HepG2 (cell line): Measurements from ENCODE around the gene FNDC4. TPM values are rescaled to one million over a fixed set of nuclear protein-coding genes. Genes with fewer than 3 reads are reported as not detected.

Source experiments
- ATAC-seq: fragments of 200-7000 bp; cut with Tn5 transposase; 3 replicates; pipeline ENCODE4 v1.9.1; 2020; ENCODE audit warnings: mild to moderate bottlenecking, moderate library complexity
- BruUV-seq: library from RNA; stranded (reverse); fragments of 400-500 nt; replicated peaks from 2 replicates; lab custom pipeline; 2021; lab: Mats Ljungman, UMichigan
- CTCF ChIA-PET: fragments of 300-600 bp; formaldehyde crosslinking; extraction: SDS; loops from one replicate; lab custom pipeline; 2021; ENCODE audit warnings: low total read pairs, inconsistent platforms, low intra/inter-chr PET ratio; lab: Yijun Ruan, JAX
- POLR2A ChIA-PET: fragments of 350-600 bp; sonication (Branson Sonifier 250); formaldehyde crosslinking; loops from one replicate; lab custom pipeline; 2020; ENCODE audit warnings: antibody characterized with exemption, inconsistent platforms; lab: Yijun Ruan, JAX
- DNase-seq: peaks from one replicate; pipeline ENCODE4 v3.0.0-alpha.2; 2015; ENCODE audit warnings: low spot score
- FAIRE-seq: peaks from 3 replicates; lab custom pipeline; 2011; peaks lifted over from hg19 to GRCh38; lab: Jason Lieb, UNC
- H2AFZ ChIP-seq: one replicate; pipeline ENCODE4 v1.6.1; 2011; ENCODE audit warnings: low read length, inconsistent platforms
- H3K27ac ChIP-seq: fragments of 300-600 bp; 3 replicates; pipeline ENCODE4 v1.8.0; 2011; ENCODE audit warnings: mixed run types, mild to moderate bottlenecking, mixed read lengths, low read length, inconsistent platforms; ENCODE audit not compliant: insufficient read depth; ENCODE audit errors: extremely low read length
- H3K27me3 ChIP-seq, 2 experiments: fragments of 200-600 bp in 1 of 2; 2 replicates in 1 of 2; 3 replicates in 1 of 2; pipeline versions ENCODE4 v1.6.0 to v1.8.0; 2011; ENCODE audit warnings: low read length in 2 of 2, mild to moderate bottlenecking in 2 of 2, moderate library complexity in 2 of 2, inconsistent platforms in 1 of 2; ENCODE audit not compliant: insufficient read depth in 2 of 2, control insufficient read depth in 1 of 2
- H3K36me3 ChIP-seq, 2 experiments: fragments of 200-600 bp in 1 of 2; replicated peaks in 1 of 2; 2 replicates in 1 of 2; 3 replicates in 1 of 2; pipeline versions ENCODE4 v1.5.1 to v1.8.0; 2011; ENCODE audit warnings: low read length in 2 of 2, inconsistent platforms in 1 of 2; ENCODE audit not compliant: insufficient read depth in 2 of 2, control insufficient read depth in 1 of 2
- H3K4me1 ChIP-seq: 2 replicates; pipeline ENCODE4 v1.5.1; 2012; ENCODE audit warnings: low read length, inconsistent platforms; ENCODE audit not compliant: insufficient read depth
- H3K4me2 ChIP-seq: 2 replicates; pipeline ENCODE4 v1.6.0; 2011; ENCODE audit warnings: low read depth, low read length, inconsistent platforms
- H3K4me3 ChIP-seq, 3 experiments: fragments of 200-600 bp in 1 of 3; sonication (generic), shearing (Covaris generic) in 1 of 3; replicated peaks in 1 of 3; 2 replicates each; pipeline ENCODE4 v1.5.1; 2011 to 2016; ENCODE audit warnings: low read length in 3 of 3, inconsistent platforms in 2 of 3, low read depth in 2 of 3, mild to moderate bottlenecking in 2 of 3, control low read depth in 1 of 3, mixed read lengths in 1 of 3; ENCODE audit not compliant: insufficient read depth in 1 of 3
- H3K79me2 ChIP-seq: one replicate; pipeline ENCODE4 v1.6.1; 2011; ENCODE audit warnings: low read length, inconsistent platforms; ENCODE audit not compliant: insufficient read depth
- H3K9ac ChIP-seq: 2 replicates; pipeline ENCODE4 v1.6.0; 2011; ENCODE audit warnings: mild to moderate bottlenecking, low read depth, low read length, inconsistent platforms; ENCODE audit not compliant: insufficient read depth
- H3K9me3 ChIP-seq: 2 replicates; pipeline ENCODE4 v1.5.1; 2012; ENCODE audit warnings: mild to moderate bottlenecking, low read length
- H4K20me1 ChIP-seq: 2 replicates; pipeline ENCODE4 v1.6.0; 2011; ENCODE audit warnings: inconsistent platforms, mild to moderate bottlenecking, low read length, moderate library complexity; ENCODE audit not compliant: insufficient read depth
- ARID3A ChIP-seq: IDR thresholded peaks from 2 replicates; pipeline ENCODE4 v1.6.1; 2012; ENCODE audit warnings: low read depth, low read length, improper control_type of control experiment
- ATAD3A ChIP-seq: sonication (generic); formaldehyde crosslinking; IDR thresholded peaks from 2 replicates; pipeline ENCODE4 v1.4.0; 2020; ENCODE audit warnings: missing genetic modification reagents
- ATF7-NPFF ChIP-seq: sonication (generic); formaldehyde crosslinking; IDR thresholded peaks from 2 replicates; pipeline ENCODE4 v1.8.1; 2023; ENCODE audit warnings: mild to moderate bottlenecking, low read depth, missing genetic modification reagents, moderate library complexity
- CHD2 ChIP-seq: IDR thresholded peaks from 2 replicates; pipeline ENCODE4 v1.6.1; 2011; ENCODE audit warnings: low read depth, low read length, improper control_type of control experiment
- TBP ChIP-seq: sonication (generic); formaldehyde crosslinking; IDR thresholded peaks from 2 replicates; pipeline ENCODE4 v1.5.0; 2020; ENCODE audit warnings: missing genetic modification reagents
- TFE3 ChIP-seq: IDR thresholded peaks from 2 replicates; pipeline ENCODE4 v1.6.1; 2016
- TRAFD1 ChIP-seq: sonication (generic); formaldehyde crosslinking; IDR thresholded peaks from 2 replicates; pipeline ENCODE4 v1.5.1; 2020; ENCODE audit warnings: missing genetic modification reagents, mild to moderate bottlenecking, borderline replicate concordance
- ZBTB25 ChIP-seq: IDR thresholded peaks from 2 replicates; pipeline ENCODE4 v1.6.1; 2018; ENCODE audit warnings: missing genetic modification reagents
- ZNF484 ChIP-seq: sonication (generic); formaldehyde crosslinking; IDR thresholded peaks from 2 replicates; pipeline ENCODE4 v1.5.1; 2020; ENCODE audit warnings: mild to moderate bottlenecking, low read depth, missing genetic modification reagents, borderline replicate concordance
- ZNF609 ChIP-seq: sonication (generic); formaldehyde crosslinking; IDR thresholded peaks from 2 replicates; pipeline ENCODE4 v1.4.0; 2020; ENCODE audit warnings: mild to moderate bottlenecking, missing genetic modification reagents, borderline replicate concordance
- ZNF619 ChIP-seq: sonication (generic); formaldehyde crosslinking; IDR thresholded peaks from 2 replicates; pipeline ENCODE4 v1.4.0; 2020; ENCODE audit warnings: mild to moderate bottlenecking, missing genetic modification reagents
- ZNF879 ChIP-seq: sonication (generic); formaldehyde crosslinking; IDR thresholded peaks from 2 replicates; pipeline ENCODE4 v1.8.1; 2023; ENCODE audit warnings: missing genetic modification reagents
- ZSCAN30 ChIP-seq: sonication (generic); formaldehyde crosslinking; IDR thresholded peaks from 2 replicates; pipeline ENCODE4 v1.5.0; 2020; ENCODE audit warnings: mild to moderate bottlenecking, missing genetic modification reagents
- WGBS: methylation state at CpG from one replicate; pipeline ENCODE4 v1.1.6; 2017; ENCODE audit warnings: low lambda C conversion rate; 5-methylcytosine and 5-hydroxymethylcytosine counted together
- in situ Hi-C: cut with HindIII; loops from 2 replicates; pipeline ENCODE4 v1.10.0; 2017; ENCODE audit warnings: low pct_unique_long_range_greater_than_20kb; ENCODE audit not compliant: extremely low pct_ligation_motif_present
- intact Hi-C: fragments of 100-400 bp; cut with micrococcal nuclease; formaldehyde crosslinking; loops from one replicate; pipeline ENCODE4 v1.10.0; 2022; ENCODE audit not compliant: unreplicated experiment
- polyA plus RNA-seq, 8 experiments: library from polyadenylated mRNA; depleted of rRNA in 3 of 8; stranded (reverse) in 7 of 8; unstranded in 1 of 8; fragments of >200 nt; fragmentation: Illumina TruSeq in 4 of 8; extraction: Trizol in 4 of 8; gene quantifications; 2 replicates each; pipeline versions ENCODE4 v1.2.1 to v1.2.3, GENCODE V29; 2011 to 2016; ENCODE audit warnings: low read depth in 4 of 8, missing spikeins in 1 of 8, mixed read lengths in 1 of 8; ENCODE audit not compliant: insufficient read depth in 1 of 8
- total RNA-seq, 5 experiments: library from RNA; depleted of rRNA; stranded (reverse); fragments of >200 nt; fragmentation: Illumina TruSeq; extraction: Trizol; gene quantifications; 2 replicates each; pipeline ENCODE4 v1.2.3, GENCODE V29; 2016; ENCODE audit warnings: low read depth in 1 of 5
- TF ChIP-seq, protein P1 (sequence below): sonication (generic); formaldehyde crosslinking; IDR thresholded peaks from 2 replicates; pipeline ENCODE4 v1.4.0; 2020; ENCODE audit warnings: missing genetic modification reagents

The FNDC4 gene
- total and polyA plus RNA-seq, 2 of the 13 experiments (the other 11 are each of a cell fraction or from before 2014, with no cell fraction given): 9.0 to 17.4 TPM

DNA sequence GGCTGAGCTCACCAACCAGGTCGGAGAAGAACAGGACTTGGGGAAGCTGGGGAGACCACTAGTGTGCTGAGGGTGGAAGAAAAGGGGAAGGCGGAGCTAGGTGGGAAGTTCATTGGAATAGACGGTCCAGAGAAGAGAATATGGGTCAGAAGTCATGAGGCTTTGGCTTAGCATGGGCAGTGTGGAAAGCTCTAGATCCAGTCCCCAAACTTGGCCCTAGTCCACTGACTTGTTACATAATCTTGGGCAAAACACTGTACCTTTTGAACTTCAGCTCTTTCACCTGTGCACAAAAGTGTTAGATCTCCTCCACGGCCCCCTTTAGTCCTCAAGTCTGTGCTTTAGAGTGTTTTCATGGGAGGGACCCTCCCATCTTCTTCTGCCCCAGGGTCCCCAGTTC, 12.3 kb upstream of the FNDC4 start:
- DNase-seq (no peak), ATAC-seq (no peak), FAIRE-seq (no peak)
- Histone ChIP-seq H2AFZ (no peak overlapping the region), H3K36me3 (no peaks in the 10 kb centered on the region; a peak in 1 of 5 replicates), H3K9ac (no peak overlapping the region), H3K79me2 (no peaks in the 10 kb centered on the region), H3K9me3 (no peaks in the 10 kb centered on the region), H3K4me3 (no peak overlapping the region), H3K4me1 (peaks cover 26% of the 10 kb centered on the region), H3K27me3 (no peaks in the 10 kb centered on the region), H3K27ac (no peak overlapping the region), H4K20me1 (no peaks in the 10 kb centered on the region), H3K4me2 (no peak overlapping the region)
- intact Hi-C loops (no loop called here), in situ Hi-C loops (no loop called here)
- POLR2A ChIA-PET: interaction anchor here (1.4 to 1.7 kb wide), 2 partner anchors 10 to 79 kb away, joined by 4 read pairs; partner anchors contain the start of genes GCKR and NRBP1
- BruUV-seq: no TSS peak
- WGBS: 80% methylated on average over 4 of the region's 4 CpGs
- CTCF ChIA-PET: no interaction called here
- no peak for TF ChIP-seq TFE3
- TF ChIP-seq, protein P1, sequence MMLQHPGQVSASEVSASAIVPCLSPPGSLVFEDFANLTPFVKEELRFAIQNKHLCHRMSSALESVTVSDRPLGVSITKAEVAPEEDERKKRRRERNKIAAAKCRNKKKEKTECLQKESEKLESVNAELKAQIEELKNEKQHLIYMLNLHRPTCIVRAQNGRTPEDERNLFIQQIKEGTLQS (CRISPR knock-in tag): no peak
- no peak for TF ChIP-seq ZSCAN30 (CRISPR knock-in tag)
- TF ChIP-seq TRAFD1 (CRISPR knock-in tag): no peak
- no peak for TF ChIP-seq ZNF609 (CRISPR knock-in tag)
- no peak for TF ChIP-seq ATF7-NPFF (CRISPR knock-in tag)
- TF ChIP-seq ZBTB25 (CRISPR knock-in tag): no peak
- no peak for TF ChIP-seq CHD2
- no peak for TF ChIP-seq TBP (CRISPR knock-in tag)
- no peak for TF ChIP-seq ZNF484 (CRISPR knock-in tag)
- TF ChIP-seq ZNF619 (CRISPR knock-in tag): no peak
- TF ChIP-seq ATAD3A: no peak
- no peak for TF ChIP-seq ARID3A
- no peak for TF ChIP-seq ZNF879 (CRISPR knock-in tag)
